Epithelial cell of proximal tubule (primary cell): ENCODE data around the gene TULP1. TPM values are rescaled to one million over a fixed set of nuclear protein-coding genes. Genes with fewer than 3 reads are reported as not detected.

ENCODE experiments used
- DNase-seq: peaks from one replicate; pipeline ENCODE4 v3.0.0-alpha.2; 2011; ENCODE audit warnings: low read depth
- H3K4me3 ChIP-seq: 2 replicates; pipeline ENCODE4 v1.5.1; 2011; ENCODE audit warnings: low read depth, mild to moderate bottlenecking, low read length
- CTCF ChIP-seq: conservative IDR thresholded peaks from 2 replicates; pipeline ENCODE4 v1.5.1; 2012; ENCODE audit warnings: low read depth, mild to moderate bottlenecking, low read length
- total RNA-seq: library from RNA; depleted of rRNA; stranded (reverse); fragments of >200 nt; gene quantifications from 2 replicates; pipeline ENCODE4 v1.2.3, GENCODE V29; 2015

The TULP1 gene
- total RNA-seq, 1 donor from 2014 or later: not detected

GRCh38 chr6:35512006-35512405 is 690 bp downstream of the TULP1 start:
- no peak for DNase-seq
- TF ChIP-seq CTCF: no peak
- no peak overlapping the region for H3K4me3 ChIP-seq

- TF ChIP-seq CTCF: no peak
- DNase-seq: no peak
- no peak overlapping the region for H3K4me3 ChIP-seq
Observed at GRCh38 chr6:35511562-35511941, 1.1 kb downstream of the TULP1 start.

GRCh38 chr6:35510916-35511561 is 1.7 kb downstream of the TULP1 start:
- DNase-seq: no peak
- H3K4me3 ChIP-seq: no peak overlapping the region
- no peak for TF ChIP-seq CTCF

GRCh38 chr6:35508542-35508941 is 4.2 kb downstream of the TULP1 start:
- no peak overlapping the region for H3K4me3 ChIP-seq
- no peak for DNase-seq
- TF ChIP-seq CTCF: no peak

GRCh38 chr6:35508027-35508426 is 4.7 kb downstream of the TULP1 start:
- no peak for DNase-seq
- no peak for TF ChIP-seq CTCF
- no peak overlapping the region for H3K4me3 ChIP-seq

- DNase-seq: no peak
- H3K4me3 ChIP-seq: no peak overlapping the region
- no peak for TF ChIP-seq CTCF
Observed at GRCh38 chr6:35507221-35507620, 5.5 kb downstream of the TULP1 start.

- H3K4me3 ChIP-seq: no peak overlapping the region
- DNase-seq: no peak
- TF ChIP-seq CTCF: no peak
Observed at GRCh38 chr6:35506536-35506935, 6.2 kb downstream of the TULP1 start.
